SJSA1 (cell line): ENCODE data around the gene CHMP2A. TPM values are rescaled to one million over a fixed set of nuclear protein-coding genes. Genes with fewer than 3 reads are reported as not detected.
"Not testable (repeated sequence)": the region's sequence is repeated elsewhere in the genome, so short reads cannot be mapped to it uniquely, and the experiment has no call there.

ENCODE experiments used
- DNase-seq, 2 experiments: peaks; one replicate each; pipeline ENCODE4 v3.0.0-alpha.2; 2015 to 2020; ENCODE audit warnings: low spot score in 2 of 2, low read depth in 1 of 2
- H3K27ac ChIP-seq: fragments of 250-450 bp; sonication (Bioruptor Pico); 2 replicates; pipeline ENCODE4 v1.5.1; 2020; ENCODE audit warnings: mild to moderate bottlenecking, moderate library complexity
- H3K27me3 ChIP-seq: fragments of 250-450 bp; sonication (Bioruptor Pico); replicated peaks from 2 replicates; pipeline ENCODE4 v1.5.1; 2020; ENCODE audit warnings: mild to moderate bottlenecking, moderate library complexity
- H3K36me3 ChIP-seq: fragments of 250-450 bp; sonication (Bioruptor Pico); 2 replicates; pipeline ENCODE4 v1.5.1; 2020; ENCODE audit warnings: mild to moderate bottlenecking
- H3K4me1 ChIP-seq: fragments of 250-450 bp; sonication (Bioruptor Pico); replicated peaks from 2 replicates; pipeline ENCODE4 v1.6.1; 2021; ENCODE audit warnings: mild to moderate bottlenecking
- H3K4me3 ChIP-seq: fragments of 250-450 bp; sonication (Bioruptor Pico); 2 replicates; pipeline ENCODE4 v1.5.1; 2020; ENCODE audit warnings: mild to moderate bottlenecking
- H3K9me3 ChIP-seq: fragments of 250-450 bp; sonication (Bioruptor Pico); replicated peaks from 2 replicates; pipeline ENCODE4 v1.5.1; 2020; ENCODE audit warnings: mild to moderate bottlenecking
- total RNA-seq: library from RNA; depleted of rRNA; stranded (reverse); fragments of >200 nt; shearing (Covaris generic); gene quantifications from 2 replicates; pipeline ENCODE4 v1.2.3, GENCODE V29; 2014

The CHMP2A gene
- total RNA-seq, 1 experiment from 2014 or later = 92.8 TPM

GRCh38 chr19:58543826-58544590, 10.9 kb downstream of the CHMP2A start, which contains the start of gene TRIM28:
Gene TRIM28, plus strand, starts transcription at chr19:58544064. Its CDS starts 694 bp downstream, at chr19:58544758.
- Histone ChIP-seq H3K27me3 (no peaks in the 10 kb centered on the region), H3K9me3 (peaks cover 4% of the 10 kb centered on the region), H3K4me3 (peak within 1 kb of the TSS; percentile 99), H3K4me1 (peaks cover 16% of the 10 kb centered on the region), H3K36me3 (peaks cover 43% of the 10 kb centered on the region), H3K27ac (peak within 1 kb of the TSS; percentile 55)
- DNase-seq = peak; percentile 99 to 100

DNA sequence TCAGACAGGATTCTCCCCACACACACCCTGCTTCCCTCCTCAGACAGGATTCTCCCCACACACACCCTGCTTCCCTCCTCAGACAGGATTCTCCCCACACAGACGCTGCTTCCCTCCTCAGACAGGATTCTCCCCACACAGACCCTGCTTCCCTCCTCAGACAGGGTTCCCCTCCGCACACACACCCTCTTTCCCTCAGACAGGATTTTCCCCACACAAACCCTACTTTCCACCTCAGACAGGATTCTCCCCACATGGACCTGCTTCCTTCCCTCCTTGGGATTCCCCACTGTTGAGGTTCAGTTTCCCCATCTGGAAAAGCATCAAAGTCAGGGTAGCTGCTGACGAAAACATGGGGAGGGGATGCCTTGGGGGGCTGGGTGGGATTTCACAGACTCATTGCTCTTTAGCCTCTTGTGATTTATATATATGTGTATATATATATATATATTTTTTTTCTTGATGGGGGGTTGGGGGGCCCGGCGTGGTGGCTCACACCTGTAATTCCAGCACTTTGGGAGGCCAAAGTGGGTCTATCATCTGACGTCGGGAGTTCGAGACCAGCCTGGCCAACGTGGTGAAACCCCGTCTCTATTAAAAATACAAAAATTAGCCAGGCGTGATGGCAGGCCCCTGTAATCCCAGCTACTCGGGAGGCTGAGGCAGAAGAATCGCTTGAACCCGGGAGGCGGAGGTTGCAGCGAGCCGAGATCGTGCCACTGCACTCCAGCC, 12.1 kb downstream of the CHMP2A start:
- Histone ChIP-seq H3K4me1 (peaks cover 16% of the 10 kb centered on the region), H3K36me3 (peaks cover 31% of the 10 kb centered on the region)
- not testable (repeated sequence) for H3K9me3 ChIP-seq, H3K4me3 ChIP-seq, H3K27me3 ChIP-seq, DNase-seq, H3K27ac ChIP-seq

- not testable (repeated sequence) for H3K4me3 ChIP-seq, H3K36me3 ChIP-seq, H3K27ac ChIP-seq, DNase-seq, H3K4me1 ChIP-seq, H3K9me3 ChIP-seq
- H3K27me3 ChIP-seq = peaks cover 16% of the 10 kb centered on the region
Observed at GRCh38 chr19:58539169-58539559, 15.7 kb downstream of the CHMP2A start.

DNA sequence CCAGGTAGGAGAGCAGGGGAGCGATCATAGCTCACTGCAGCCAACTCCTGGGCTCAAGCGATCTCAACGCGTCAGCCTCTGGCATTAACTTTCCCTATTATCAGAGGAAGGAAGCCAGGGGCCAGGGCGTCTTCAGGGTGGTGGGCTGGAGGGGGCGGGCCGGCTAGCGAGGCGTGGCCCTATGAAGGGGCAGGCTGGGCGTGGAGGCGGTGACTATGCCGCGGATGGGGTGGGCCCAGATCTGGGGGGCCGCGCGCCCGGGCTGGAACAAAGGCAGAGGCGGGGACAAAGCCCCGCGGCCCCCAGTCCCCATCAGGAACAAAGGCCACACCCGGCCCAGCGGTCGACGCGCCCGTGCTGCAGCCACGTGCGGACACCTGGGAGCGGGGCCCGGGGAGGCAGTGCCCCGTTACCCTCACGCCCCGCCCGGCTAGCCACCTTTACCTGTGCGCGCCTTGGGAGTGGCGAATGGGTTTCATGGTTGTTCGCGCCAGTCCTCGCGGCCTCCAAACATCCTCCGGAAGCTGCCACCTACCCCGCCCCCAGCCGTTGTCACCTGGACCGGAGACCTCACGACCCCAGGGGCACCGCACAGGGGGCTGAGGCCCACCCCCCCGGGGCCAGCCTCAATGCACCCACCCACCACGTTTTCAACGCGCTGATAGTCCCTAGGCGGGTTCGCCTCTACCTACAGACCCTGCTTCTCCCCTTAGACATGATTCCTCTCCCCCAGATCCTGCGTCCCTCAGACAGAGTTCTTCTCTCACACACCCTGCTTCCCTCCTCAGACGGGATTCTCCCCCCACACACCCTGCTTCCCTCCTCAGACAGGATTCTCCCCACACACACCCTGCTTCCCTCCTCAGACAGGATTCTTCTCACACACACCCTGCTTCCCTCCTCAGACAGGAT, 16.4 kb downstream of the CHMP2A start:
- DNase-seq = no peak
- no peak overlapping the region for H3K27ac ChIP-seq
- H3K4me1 ChIP-seq = peaks cover 3% of the 10 kb centered on the region; the same call in 1 of the 2 replicates
- H3K36me3 ChIP-seq = no peaks in the 10 kb centered on the region
- H3K9me3 ChIP-seq = 0 out of 2 replicates have a peak, but pooled peaks cover 3% of the 10 kb centered on the region
- peaks cover 16% of the 10 kb centered on the region for H3K27me3 ChIP-seq
- H3K4me3 ChIP-seq = no peak overlapping the region

DNA sequence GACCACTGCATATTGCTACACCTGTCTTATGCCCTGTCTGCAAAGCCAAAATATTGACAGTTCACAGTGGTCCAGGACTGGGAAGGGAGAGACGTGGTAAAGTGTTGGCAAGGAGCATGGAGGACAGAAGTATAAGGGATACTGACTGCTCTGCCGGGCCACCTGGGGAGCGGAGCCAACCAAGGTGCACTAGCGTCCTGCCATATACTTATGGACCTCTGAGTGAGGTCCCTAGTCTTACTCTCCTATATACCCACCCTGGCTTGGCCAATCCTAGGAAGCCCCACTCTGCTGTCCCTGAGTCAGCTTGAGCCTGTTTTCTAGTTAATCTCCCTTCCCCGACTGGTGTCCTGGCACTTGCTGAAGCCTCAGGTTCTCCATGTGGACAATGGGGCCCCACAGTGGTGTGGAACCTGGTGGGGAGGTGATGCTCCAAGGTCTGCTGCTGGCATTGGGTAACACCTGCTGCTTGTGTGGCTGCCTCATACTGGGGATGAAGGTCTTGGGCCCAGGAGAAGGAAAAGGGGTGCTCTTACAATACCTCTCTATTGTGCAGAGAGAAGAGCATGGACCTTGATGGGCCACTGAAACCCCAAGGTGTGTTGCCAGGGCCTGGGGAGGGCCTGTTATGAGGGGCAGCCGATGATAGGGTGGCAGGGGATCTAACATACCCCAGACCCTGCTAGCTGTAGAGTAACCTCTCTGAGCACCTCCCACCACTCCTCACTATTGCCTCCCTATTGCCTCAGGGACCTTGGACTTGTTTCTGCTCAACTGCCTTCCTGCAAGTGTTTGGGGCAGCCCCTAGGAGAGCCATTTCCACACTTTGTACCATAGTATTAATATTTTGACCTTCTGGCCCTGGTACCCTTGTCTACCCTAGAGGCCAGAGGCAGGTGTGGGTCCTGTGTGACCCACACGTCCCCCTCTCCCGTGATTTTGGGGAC, 17.8 kb downstream of the CHMP2A start:
- DNase-seq = no peak
- Histone ChIP-seq H3K9me3 (0 out of 2 replicates have a peak, but pooled peaks cover 3% of the 10 kb centered on the region), H3K36me3 (no peaks in the 10 kb centered on the region), H3K4me3 (no peak overlapping the region), H3K27me3 (peaks cover 22% of the 10 kb centered on the region), H3K4me1 (no peaks in the 10 kb centered on the region), H3K27ac (no peak overlapping the region)

GRCh38 chr19:58535857-58536256, 19.0 kb downstream of the CHMP2A start:
- H3K4me1 ChIP-seq = no peaks in the 10 kb centered on the region
- H3K27me3 ChIP-seq = peaks cover 32% of the 10 kb centered on the region
- no peak overlapping the region for H3K4me3 ChIP-seq
- no peak overlapping the region for H3K27ac ChIP-seq
- no peaks in the 10 kb centered on the region for H3K36me3 ChIP-seq
- 0 out of 2 replicates have a peak, but pooled peaks cover 3% of the 10 kb centered on the region for H3K9me3 ChIP-seq
- DNase-seq = no peak

GRCh38 chr19:58531034-58531840, 23.7 kb downstream of the CHMP2A start:
- H3K4me3 ChIP-seq = no peak overlapping the region
- no peaks in the 10 kb centered on the region for H3K36me3 ChIP-seq
- no peaks in the 10 kb centered on the region for H3K4me1 ChIP-seq
- H3K27me3 ChIP-seq = peaks cover 22% of the 10 kb centered on the region
- no peak overlapping the region for H3K27ac ChIP-seq
- 0 out of 2 replicates have a peak, but pooled peaks cover 3% of the 10 kb centered on the region for H3K9me3 ChIP-seq
- no peak for DNase-seq

- no peak for DNase-seq
- Histone ChIP-seq H3K9me3 (0 out of 2 replicates have a peak, but pooled peaks cover 3% of the 10 kb centered on the region), H3K36me3 (no peaks in the 10 kb centered on the region), H3K4me1 (no peaks in the 10 kb centered on the region), H3K4me3 (no peak overlapping the region), H3K27ac (no peak overlapping the region), H3K27me3 (peaks cover 18% of the 10 kb centered on the region)
Observed at GRCh38 chr19:58529405-58529804, 25.5 kb downstream of the CHMP2A start.

DNA sequence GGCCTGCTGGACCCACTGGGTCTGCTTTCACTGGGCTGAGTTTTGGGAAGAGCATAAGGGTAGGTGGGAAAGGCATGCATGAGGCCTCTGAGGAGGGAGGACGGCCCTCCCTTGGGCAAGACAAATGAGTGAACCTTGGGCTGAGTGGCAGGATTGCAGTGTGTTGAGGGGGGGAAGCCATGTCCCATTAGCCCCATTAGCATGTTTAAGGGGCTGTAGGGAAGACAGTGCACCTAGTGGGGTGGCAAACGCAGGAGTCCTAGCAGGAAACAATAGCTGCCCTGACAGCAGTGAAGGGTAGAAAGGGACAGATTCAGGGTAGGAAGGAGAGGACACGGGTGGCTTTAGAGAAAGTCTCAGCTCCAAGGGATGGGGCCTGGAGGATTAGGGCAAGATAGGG, 32.2 kb downstream of the CHMP2A start:
- H3K36me3 ChIP-seq = 0 out of 2 replicates have a peak, but pooled peaks cover 4% of the 10 kb centered on the region
- H3K4me1 ChIP-seq = peaks cover 9% of the 10 kb centered on the region
- DNase-seq = no peak
- no peaks in the 10 kb centered on the region for H3K9me3 ChIP-seq
- H3K27ac ChIP-seq = no peak overlapping the region
- no peaks in the 10 kb centered on the region for H3K27me3 ChIP-seq
- H3K4me3 ChIP-seq = no peak overlapping the region

- Histone ChIP-seq H3K27me3 (no peaks in the 10 kb centered on the region), H3K36me3 (peaks cover 13% of the 10 kb centered on the region), H3K4me1 (peaks cover 9% of the 10 kb centered on the region), H3K9me3 (no peaks in the 10 kb centered on the region), H3K4me3 (no peak overlapping the region), H3K27ac (no peak overlapping the region)
- no peak for DNase-seq
Observed at GRCh38 chr19:58521651-58522050, 33.3 kb downstream of the CHMP2A start.

DNA sequence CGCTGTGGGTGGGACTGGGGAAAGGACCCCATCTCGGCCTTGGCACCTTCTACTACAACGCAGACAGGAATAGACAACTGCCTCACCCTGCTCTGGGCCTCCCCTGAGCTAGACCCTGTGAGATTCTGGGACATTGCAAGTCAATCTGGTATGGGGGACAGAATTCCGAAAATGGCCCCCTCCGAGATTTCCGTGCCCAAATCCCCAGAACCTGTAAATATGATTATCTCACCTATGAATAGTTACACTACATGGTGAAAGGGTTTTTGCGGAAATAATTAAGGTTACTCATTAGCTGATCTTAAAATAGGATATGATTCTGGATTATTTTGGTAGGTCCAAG, 34.7 kb downstream of the CHMP2A start:
- DNase-seq = no peak
- peak overlapping the region; percentile 59 for H3K27ac ChIP-seq
- H3K27me3 ChIP-seq = no peaks in the 10 kb centered on the region
- H3K4me3 ChIP-seq = peak overlapping the region; percentile 71
- H3K4me1 ChIP-seq = peaks cover 9% of the 10 kb centered on the region
- peaks cover 24% of the 10 kb centered on the region for H3K36me3 ChIP-seq
- no peaks in the 10 kb centered on the region for H3K9me3 ChIP-seq
